PC-3 (cell line): ENCODE data around the gene MOK.

ENCODE experiments used
- CTCF ChIP-seq: fragments of 300-600 bp; sonication (generic); conservative IDR thresholded peaks from 2 replicates; pipeline ENCODE4 v1.5.1; 2017; ENCODE audit warnings: antibody characterized with exemption, low read depth, mild to moderate bottlenecking, low read length
- EZH2phosphoT487 ChIP-seq: fragments of 300-600 bp; sonication (generic); IDR thresholded peaks from 2 replicates; pipeline ENCODE4 v1.6.1; 2018; ENCODE audit warnings: mild to moderate bottlenecking, antibody characterized with exemption, low read length, borderline replicate concordance

DNA sequence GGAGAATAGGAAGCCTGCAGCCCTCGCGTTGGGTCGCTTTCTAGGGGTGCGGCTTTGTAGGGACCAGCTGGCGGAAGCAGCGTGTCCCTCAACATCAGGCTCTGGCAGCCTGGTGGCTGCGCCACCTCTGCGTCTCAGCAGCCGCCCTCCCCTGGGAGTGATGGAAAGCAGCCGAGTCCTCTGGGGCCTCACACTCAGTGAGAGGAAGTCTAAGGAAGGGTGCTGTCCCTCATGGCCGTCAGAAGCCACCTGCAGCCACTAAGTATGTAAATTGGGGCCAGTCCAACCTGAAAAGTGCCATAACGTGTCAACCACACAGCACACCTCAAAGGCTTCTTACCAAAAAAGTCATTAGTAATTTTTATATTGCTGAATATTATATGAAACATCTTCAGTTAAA is 84.9 kb downstream of the MOK start:
- TF ChIP-seq EZH2phosphoT487 (no peak), CTCF (no peak)
